ENCODE measurements around the gene MAD2L1BP. TPM values are rescaled to one million over a fixed set of nuclear protein-coding genes. Genes with fewer than 3 reads are reported as not detected.
"Not testable (repeated sequence)": the region's sequence is repeated elsewhere in the genome, so short reads cannot be mapped to it uniquely, and the experiment has no call there.

Gene MAD2L1BP
- total RNA-seq, 1 donor from 2014 or later, result 31.8 TPM

DNA sequence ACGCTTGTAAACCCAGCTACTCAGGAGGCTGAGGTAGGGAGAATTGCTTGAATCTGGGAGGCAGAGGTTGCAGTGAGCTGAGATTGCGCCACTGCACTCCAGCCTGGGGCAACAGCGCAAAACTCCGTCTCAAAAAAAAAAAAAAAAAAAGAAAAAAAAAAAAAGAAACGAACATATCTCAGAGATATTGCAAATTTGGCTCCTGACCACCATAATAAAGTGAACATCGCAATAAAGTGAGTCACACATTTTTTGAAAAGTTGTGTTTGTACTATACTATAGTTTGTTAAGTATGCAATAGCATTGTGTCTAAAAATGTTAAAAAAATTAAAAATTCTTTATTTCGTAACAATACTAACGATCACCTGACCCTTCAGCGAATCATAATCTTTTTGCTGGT lies 22.5 kb downstream of the MAD2L1BP start:
- peaks cover 5% of the 10 kb centered on the region for H3K9me3 Mint-ChIP-seq (ENCODE audit: low read depth)
- no peak overlapping the region for H3K27ac Mint-ChIP-seq
- no peak for DNase-seq (ENCODE audit: low spot score, unreplicated experiment)
- H3K27me3 Mint-ChIP-seq, result no peaks in the 10 kb centered on the region
- H3K36me3 Mint-ChIP-seq (ENCODE audit: insufficient read depth), result no peaks in the 10 kb centered on the region
- TF ChIP-seq, protein P1, sequence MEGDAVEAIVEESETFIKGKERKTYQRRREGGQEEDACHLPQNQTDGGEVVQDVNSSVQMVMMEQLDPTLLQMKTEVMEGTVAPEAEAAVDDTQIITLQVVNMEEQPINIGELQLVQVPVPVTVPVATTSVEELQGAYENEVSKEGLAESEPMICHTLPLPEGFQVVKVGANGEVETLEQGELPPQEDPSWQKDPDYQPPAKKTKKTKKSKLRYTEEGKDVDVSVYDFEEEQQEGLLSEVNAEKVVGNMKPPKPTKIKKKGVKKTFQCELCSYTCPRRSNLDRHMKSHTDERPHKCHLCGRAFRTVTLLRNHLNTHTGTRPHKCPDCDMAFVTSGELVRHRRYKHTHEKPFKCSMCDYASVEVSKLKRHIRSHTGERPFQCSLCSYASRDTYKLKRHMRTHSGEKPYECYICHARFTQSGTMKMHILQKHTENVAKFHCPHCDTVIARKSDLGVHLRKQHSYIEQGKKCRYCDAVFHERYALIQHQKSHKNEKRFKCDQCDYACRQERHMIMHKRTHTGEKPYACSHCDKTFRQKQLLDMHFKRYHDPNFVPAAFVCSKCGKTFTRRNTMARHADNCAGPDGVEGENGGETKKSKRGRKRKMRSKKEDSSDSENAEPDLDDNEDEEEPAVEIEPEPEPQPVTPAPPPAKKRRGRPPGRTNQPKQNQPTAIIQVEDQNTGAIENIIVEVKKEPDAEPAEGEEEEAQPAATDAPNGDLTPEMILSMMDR (IDR thresholded peaks at IDR 0.05; ENCODE audit: unreplicated experiment), result no peak
- H3K4me3 Mint-ChIP-seq (ENCODE audit: low read depth), result no peak overlapping the region
- no peaks in the 10 kb centered on the region for H3K4me1 Mint-ChIP-seq (ENCODE audit: low read depth)

DNA sequence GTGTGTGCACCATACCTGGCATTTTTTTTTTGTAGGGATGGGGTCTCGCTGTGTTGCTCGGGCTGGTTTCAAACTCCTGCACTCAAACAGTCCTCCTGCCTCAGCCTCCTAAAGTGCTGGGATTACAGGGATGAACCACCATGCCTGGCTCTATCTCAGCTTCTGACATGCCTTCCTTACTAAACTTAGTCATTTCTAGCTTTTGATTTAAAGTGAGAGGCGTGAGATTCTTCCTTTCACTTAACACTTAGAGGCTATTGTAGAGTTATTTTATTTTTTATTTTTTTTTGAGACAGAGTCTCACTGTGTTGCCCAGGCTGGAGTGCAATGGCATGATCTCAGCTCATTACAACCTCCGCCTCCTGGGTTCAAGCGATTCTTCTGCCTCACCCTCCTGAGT lies 27.3 kb downstream of the MAD2L1BP start:
- H3K4me1 Mint-ChIP-seq (ENCODE audit: low read depth); H3K27me3 Mint-ChIP-seq; H3K4me3 Mint-ChIP-seq (ENCODE audit: low read depth); DNase-seq (ENCODE audit: low spot score, unreplicated experiment); H3K9me3 Mint-ChIP-seq (ENCODE audit: low read depth); H3K27ac Mint-ChIP-seq; H3K36me3 Mint-ChIP-seq (ENCODE audit: insufficient read depth): not testable (repeated sequence)

DNA sequence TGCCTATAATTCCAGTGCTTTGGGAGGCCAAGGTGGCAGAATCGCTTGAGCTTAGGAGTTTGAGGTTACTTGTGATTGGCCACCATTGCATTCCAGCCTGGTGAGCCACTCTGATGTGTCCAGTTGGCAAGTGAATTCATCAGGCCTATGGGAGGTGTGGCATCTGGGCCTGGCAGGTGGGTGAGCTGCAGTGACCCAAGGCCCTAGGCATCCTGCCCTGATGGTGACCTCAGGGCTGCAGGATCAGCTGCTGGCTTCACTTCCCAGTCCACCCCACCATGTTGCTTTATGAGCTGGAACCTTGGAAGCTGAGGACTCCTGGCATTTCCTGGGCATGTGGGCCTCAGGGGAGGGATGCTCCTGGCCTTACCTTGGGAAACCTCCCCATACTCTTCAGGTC lies 29.7 kb downstream of the MAD2L1BP start:
- Mint-ChIP-seq H3K36me3 (ENCODE audit: insufficient read depth) (no peaks in the 10 kb centered on the region), H3K4me3 (ENCODE audit: low read depth) (no peak overlapping the region), H3K27me3 (peaks cover 7% of the 10 kb centered on the region), H3K9me3 (ENCODE audit: low read depth) (peaks cover 5% of the 10 kb centered on the region), H3K27ac (peak overlapping the region; percentile 52), H3K4me1 (ENCODE audit: low read depth) (peaks cover 12% of the 10 kb centered on the region)
- TF ChIP-seq, protein P1 (IDR thresholded peaks at IDR 0.05; ENCODE audit: unreplicated experiment), result no peak
- DNase-seq (ENCODE audit: low spot score, unreplicated experiment), result no peak

DNA sequence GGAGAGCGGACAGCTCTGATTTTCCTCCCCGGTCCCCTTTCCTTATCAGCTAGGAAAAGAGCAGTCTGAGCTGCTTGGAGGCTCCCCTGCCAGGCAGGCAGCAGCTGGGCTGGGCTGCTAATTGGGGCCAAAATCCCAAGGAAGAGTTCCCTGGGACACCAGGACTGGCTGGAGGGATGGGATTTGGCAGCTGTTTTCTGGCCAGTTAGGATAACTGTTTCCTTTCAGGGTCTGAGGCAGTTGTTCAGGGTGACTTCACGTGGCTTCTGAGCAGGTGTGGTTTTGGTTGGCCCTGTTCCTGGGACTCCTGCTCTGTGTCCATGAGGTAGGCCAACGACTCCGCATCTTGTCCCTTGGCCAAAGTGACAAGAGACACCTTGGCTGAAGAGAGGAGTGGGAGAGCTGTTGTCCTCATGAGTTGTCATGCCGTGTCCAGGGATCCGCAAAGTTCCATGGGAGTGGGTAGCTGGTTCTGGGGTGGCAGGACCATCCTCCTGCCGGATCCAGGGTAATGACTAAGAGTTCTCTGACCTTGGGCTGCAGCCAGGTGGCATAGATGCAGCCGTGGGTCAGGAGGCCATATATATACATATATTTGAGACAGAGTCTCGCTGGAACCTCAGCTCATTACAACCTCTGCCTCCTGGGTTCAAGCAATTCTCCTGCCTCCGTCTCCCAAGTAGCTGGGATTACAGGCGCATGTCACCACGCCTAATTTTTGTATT lies 30.7 kb downstream of the MAD2L1BP start:
- H3K4me3 Mint-ChIP-seq (ENCODE audit: low read depth), result no peak overlapping the region
- peaks cover 7% of the 10 kb centered on the region for H3K27me3 Mint-ChIP-seq
- H3K4me1 Mint-ChIP-seq (ENCODE audit: low read depth), result peaks cover 12% of the 10 kb centered on the region
- no peak for DNase-seq (ENCODE audit: low spot score, unreplicated experiment)
- no peak overlapping the region for H3K27ac Mint-ChIP-seq
- no peaks in the 10 kb centered on the region for H3K9me3 Mint-ChIP-seq (ENCODE audit: low read depth)
- TF ChIP-seq, protein P1 (IDR thresholded peaks at IDR 0.05; ENCODE audit: unreplicated experiment), result no peak
- no peaks in the 10 kb centered on the region for H3K36me3 Mint-ChIP-seq (ENCODE audit: insufficient read depth)

DNA sequence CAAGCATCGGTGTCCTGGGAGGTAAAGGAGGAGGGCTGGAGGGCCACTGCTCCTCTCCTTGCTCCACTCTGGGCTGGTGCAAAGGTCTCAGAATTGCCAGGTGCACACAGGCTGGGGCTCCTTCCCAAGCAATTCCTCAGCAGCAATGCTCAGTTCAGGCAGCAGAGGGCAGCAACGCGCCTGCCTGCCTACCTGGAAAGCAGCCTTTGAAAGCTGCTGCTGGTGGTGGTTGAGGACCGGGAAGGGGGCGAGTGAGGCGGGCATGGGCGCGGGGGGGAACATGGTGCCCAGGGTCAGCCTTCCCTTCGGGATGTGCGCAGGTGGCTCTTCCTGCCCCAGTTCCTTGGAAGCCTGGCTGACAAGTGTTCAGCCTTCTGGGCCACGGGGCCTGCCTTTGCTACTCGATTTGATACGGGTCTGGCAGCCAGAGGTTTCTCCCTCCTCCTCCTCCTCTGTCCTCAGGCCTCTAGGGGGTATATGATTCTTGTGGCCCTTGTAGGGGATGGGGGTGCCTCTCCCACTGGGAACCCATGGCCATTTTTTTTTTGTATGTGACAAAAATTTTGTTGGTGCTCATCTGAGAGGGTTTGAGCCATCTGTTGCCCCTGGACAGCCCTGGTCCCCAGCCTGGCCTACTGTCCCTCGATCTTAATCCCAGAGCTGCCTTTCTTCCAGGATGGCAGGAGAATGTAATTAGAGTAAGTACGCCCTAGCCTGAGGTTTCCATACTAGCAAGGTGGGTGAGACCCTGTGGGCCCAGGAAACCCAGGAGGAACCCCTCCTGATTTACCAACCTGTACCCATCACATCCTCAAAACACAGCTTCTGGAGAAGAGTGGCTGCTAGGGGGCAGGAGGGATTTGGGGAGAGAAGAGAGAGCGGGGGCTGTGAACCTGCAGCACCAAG lies 31.9 kb downstream of the MAD2L1BP start:
- TF ChIP-seq, protein P1 (IDR thresholded peaks at IDR 0.05; ENCODE audit: unreplicated experiment), result peak; percentile 95
- peaks cover 7% of the 10 kb centered on the region for H3K27me3 Mint-ChIP-seq
- H3K4me3 Mint-ChIP-seq (ENCODE audit: low read depth), result peak overlapping the region; percentile 45
- H3K9me3 Mint-ChIP-seq (ENCODE audit: low read depth), result no peaks in the 10 kb centered on the region
- H3K4me1 Mint-ChIP-seq (ENCODE audit: low read depth), result peaks cover 12% of the 10 kb centered on the region
- no peaks in the 10 kb centered on the region for H3K36me3 Mint-ChIP-seq (ENCODE audit: insufficient read depth)
- DNase-seq (ENCODE audit: low spot score, unreplicated experiment), result peak; percentile 90
- H3K27ac Mint-ChIP-seq, result peak overlapping the region; percentile 69
